Measurements from ENCODE around the gene BAHCC1.

GRCh38 chr17:81453076-81453475 is 57.8 kb downstream of the BAHCC1 start:
- TF ChIP-seq CSRNP3 (CRISPR knock-in tag; IDR thresholded peaks at IDR 0.05), result no peak
- TF ChIP-seq TCF4 (CRISPR knock-in tag; IDR thresholded peaks at IDR 0.05; ENCODE audit: borderline replicate concordance), result no peak
- TF ChIP-seq PATZ1 (CRISPR knock-in tag; IDR thresholded peaks at IDR 0.05; ENCODE audit: borderline replicate concordance), result no peak

Data from SK-N-SH treated with all-trans-retinoic acid at 6 μM for 48 hours (cell line).